Measurements from ENCODE around the gene LZTR1.
"Not testable (repeated sequence)": the region's sequence is repeated elsewhere in the genome, so short reads cannot be mapped to it uniquely, and the experiment has no call there.

LZTR1 gene

DNA sequence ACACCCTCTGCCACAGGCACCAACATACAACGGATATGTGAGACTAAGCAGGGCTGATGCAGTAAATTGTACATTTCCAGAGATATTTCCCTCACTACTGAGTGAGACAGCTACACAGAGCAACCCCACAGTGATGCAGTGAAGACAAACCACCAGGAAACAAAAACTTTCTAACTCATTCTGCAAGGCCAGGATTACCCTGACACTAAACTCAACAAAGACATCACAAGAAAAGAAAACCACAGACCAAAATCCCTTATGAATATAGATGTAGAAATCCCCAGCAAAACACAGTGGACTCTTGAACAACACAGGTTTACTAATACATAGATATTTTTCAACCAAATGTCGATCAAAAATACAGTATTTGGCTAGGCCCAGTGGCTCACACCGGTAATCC is 51.8 kb downstream of the LZTR1 start:
- DNase-seq (ENCODE audit: low read depth) = no peak

- no peak for DNase-seq (ENCODE audit: low read depth)
Measured at GRCh38 chr22:21034989-21035388, 52.9 kb downstream of the LZTR1 start.

- no peak for DNase-seq (ENCODE audit: low read depth)
Measured at GRCh38 chr22:21038405-21038804, 56.3 kb downstream of the LZTR1 start.

GRCh38 chr22:21039158-21039557 is 57.1 kb downstream of the LZTR1 start:
- DNase-seq (ENCODE audit: low read depth) = not testable (repeated sequence)

DNA sequence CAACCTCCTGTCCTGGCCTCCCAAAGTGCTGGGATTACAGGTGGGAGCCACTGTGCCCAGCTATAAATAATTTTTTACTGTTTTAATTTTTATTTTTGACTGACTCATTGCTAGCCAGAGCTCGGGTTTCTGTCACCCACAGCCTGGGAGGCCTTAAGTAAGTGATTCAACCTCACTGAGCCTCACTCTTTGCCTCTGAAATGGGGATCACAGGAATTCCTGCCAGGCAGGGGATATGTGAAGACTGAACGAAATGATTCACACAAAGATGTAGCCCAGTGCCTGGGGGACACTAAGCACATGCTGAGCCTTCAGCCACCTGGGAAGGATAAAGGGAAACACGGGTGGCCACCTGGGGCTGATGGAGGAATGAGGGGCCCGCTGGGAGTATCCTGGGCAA is 59.8 kb downstream of the LZTR1 start:
- DNase-seq (ENCODE audit: low read depth) = no peak

DNA sequence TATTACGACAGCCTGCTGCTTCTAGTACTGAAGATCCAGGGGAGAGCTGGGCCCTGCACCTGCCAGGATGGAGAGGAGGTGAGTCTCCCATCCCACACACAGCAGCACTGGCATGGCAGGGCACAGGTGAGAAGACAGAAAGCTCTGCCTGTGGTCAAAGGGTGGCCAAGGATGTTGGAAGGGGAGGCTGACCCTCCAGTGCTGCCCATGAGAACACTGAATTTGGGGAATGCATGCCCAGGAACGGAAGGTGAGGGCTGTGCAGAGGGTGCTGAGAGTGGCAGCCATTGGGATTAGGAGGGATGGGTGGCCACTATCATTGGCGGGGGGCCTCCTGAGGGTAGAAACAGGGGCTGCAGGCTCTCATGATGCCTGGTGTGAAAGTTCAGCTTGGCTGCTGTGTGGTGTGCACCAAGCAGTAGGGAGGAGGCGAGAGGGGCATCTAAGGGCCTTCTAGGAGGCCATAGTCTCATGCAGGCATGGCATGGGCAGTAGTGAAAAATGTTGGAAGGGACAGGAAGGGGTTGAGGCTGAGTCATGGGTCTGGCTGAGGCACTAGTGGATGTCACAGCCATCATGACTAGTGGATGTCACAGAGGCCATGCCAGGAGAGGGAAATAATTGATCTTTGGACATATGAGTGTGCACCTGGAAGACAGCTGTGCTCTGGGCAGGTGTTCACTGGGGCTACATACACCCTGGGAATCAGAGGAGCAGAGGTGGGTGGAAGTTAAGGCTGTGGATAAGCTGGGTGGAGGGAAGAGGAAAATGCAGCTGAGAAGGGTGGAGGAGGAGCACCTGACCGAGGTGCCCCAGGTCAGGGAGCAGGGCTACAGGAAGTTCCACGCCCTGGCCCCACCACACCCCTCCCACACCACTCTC is 61.1 kb downstream of the LZTR1 start:
- DNase-seq (ENCODE audit: low read depth) = no peak

GRCh38 chr22:21043860-21044535 is 61.9 kb downstream of the LZTR1 start:
- no peak for DNase-seq (ENCODE audit: low read depth)

DNA sequence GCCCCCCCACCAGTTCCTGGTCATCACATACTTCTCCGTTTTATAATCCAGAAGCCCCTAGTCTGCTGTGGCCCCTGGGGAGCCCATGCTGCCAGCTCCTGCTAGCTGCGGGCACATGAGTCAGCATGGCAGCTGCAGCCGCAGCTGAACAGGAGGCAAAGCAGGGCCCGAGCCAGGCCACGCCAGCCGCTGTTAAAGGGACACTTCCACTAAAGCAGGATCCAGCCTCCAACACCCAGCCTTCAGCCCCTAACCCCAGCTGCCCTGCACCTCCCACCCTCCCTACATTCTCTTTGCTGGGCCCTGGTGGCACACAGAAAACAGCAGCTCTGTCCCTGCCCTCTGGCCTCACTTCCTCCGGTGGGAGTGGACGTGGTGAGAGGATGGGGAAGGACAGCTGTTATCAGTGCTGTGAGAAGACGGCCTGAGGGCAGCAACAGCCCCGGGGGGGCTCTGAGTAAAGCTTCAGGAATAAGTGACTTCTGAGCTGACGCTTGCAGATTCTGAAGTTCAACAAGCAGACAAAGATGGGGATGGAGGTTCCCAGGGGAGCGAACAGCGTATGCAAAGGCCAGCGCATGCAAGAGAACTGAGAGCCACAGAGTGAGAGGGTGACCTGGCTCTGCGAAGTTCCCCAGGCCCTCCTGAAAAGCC is 63.0 kb downstream of the LZTR1 start:
- no peak for DNase-seq (ENCODE audit: low read depth)

DNA sequence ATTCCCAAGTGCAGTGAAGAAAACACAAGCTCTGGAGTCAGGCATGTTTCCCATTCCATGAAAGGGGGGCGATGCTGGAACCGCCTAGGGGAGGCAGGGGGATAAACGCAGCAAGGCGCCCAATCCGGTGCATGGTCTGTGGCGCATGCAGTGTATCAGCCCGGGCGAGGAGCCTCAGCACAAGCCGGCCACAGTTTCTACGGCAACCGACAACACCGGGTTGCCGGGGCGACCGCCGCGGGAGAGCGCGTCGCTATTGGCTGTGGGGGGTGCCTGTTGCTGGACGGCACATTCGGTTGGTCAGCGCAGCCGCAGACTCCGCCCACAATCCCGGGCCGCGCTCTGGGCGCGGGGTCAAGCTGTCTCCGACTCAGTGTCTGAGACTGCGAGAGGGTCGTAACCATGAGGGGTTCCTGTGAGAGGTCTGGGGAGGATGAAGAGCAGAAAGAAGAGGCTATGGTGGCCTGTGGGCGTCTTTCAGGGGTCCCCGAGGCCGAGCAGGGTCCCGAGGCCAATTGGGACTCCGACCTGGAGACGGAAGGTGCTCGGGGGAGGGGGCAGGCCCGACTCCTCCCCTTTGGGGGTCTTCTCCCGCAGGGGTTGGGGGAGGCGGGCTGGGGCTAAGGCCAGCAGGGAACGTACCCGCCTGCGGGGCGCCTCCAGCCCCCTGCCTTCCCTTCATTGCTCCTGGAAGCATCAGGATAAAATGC is 63.6 kb downstream of the LZTR1 start, which contains the start of gene LRRC74B:
Gene LRRC74B (plus strand): TSS at position 362 of the 710 bp plus-strand sequence. CDS start 41 bp downstream, at position 403.
- peak; percentile 49 for DNase-seq (ENCODE audit: low read depth)

DNA sequence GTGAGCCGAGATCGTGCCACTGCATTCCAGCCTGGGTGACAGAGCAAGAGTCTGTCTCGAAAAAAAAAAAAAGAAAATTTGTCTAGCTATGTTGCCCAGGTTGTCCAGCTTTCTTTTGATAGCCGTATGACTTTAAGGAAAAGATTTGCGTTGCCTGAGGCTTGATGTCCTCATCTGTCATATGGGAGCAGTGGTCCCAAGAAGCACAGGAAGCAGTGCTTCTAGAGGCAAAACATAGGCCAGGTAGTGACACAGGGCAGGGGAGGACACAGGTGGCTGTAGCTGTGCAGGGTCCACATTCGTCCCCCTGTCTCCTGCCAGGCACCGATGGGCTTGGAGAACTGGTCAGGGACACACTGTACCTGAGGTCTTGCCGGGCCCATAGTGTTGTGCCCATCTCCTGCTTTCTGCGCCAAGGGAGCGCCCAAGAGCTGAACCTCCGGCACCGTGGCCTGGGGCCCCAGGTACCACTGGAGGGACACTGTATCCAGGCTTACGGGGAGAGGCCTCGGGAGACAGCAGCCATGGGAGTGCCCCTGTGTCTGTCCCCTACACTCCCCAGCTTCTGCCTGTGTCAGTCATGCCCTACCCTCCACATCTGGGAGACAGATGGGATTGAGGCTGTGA is 65.1 kb downstream of the LZTR1 start:
- no peak for DNase-seq (ENCODE audit: low read depth)

DNA sequence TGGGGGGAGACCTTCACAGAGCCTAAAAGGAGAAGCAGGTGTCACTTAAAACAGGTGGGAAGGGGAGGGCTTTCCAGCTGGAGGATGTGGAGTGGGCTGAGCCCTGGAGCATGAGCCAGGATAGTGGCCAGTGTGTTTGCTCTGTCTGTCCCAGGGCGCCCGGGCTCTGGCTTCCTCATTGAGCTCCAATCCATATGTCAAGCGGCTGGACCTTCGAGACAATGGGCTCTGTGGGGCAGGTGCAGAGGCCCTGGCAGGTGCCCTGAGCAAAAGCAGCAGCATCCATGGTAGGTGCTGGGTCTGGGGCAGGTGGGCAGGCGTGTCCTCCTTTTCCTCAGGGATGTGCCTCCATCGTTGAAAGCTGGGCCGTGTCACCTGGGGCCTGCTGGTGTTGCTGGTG is 65.6 kb downstream of the LZTR1 start:
- no peak for DNase-seq (ENCODE audit: low read depth)

GRCh38 chr22:21048448-21048847 is 66.4 kb downstream of the LZTR1 start:
- DNase-seq (ENCODE audit: low read depth) = not testable (repeated sequence)
